Brain pericyte (primary cell): ENCODE measurements around the gene ENOX1.
"Not testable (repeated sequence)": the region's sequence is repeated elsewhere in the genome, so short reads cannot be mapped to it uniquely, and the experiment has no call there.

Source experiments
- DNase-seq: peaks from one replicate; pipeline ENCODE4 v3.0.0-alpha.2; 2012; ENCODE audit warnings: low read depth, low spot score

Gene ENOX1

DNA sequence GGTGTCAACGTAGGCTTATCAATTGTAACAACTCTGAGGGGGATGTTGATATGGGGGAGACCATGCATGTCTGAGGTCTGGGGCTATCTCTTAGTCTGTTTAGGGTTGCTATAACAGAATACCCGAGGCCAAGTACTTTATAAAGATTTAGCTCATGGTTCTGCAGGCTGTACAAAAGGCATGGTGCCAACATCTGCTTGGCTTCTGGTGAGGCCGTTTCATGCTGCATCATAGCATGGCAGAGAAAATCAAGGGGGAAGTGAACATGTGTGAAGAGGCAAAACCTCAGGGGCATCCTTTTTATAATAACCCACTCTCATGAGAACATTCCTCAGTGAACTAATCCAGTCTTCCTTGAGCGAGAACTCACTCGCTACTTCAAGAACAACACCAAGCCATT is 353.8 kb downstream of the ENOX1 start:
- no peak for DNase-seq

GRCh38 chr13:43431841-43432240 is 354.9 kb downstream of the ENOX1 start:
- DNase-seq = no peak

DNA sequence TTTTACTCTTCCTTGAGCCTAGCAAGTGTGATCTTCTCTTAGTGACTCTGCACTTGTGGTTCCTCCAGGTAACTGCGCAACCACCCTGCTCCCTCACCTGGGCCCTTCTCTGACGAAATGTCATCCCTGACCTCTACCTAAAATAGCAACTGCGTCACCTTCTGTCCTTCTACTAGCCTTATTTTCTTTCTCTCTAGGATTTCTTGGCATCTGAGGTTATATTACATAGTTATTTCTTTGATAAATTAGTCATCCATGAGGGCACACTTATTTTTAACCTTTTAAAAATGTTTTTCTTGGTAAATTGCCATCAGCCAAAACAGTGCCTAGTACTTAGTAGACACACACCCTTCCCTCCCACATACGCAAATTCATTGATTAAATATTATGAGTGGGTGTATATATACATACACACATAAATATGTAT is 355.5 kb downstream of the ENOX1 start:
- no peak for DNase-seq

- DNase-seq = no peak
These were observed 358.1 kb downstream of the ENOX1 start for GRCh38 chr13:43428545-43429296.

DNA sequence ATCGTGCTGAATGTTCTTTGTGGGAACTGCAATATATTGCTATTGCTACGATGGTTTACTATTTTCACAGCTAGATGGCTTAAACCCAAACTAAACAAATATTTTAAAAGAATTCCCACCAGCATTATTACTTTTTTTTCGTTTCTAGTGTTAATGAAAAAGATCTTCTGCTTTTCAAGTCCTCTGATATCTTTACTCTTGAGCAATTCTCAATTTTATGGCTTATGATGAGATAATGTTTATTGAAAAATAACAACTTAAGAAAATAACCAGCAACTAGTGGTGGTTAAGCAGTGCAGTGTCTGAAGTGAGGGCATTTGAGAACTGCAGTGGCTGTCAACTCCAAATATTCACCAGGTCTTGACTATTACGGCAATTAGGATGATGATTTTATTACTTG is 360.4 kb downstream of the ENOX1 start:
- DNase-seq = no peak

- DNase-seq = no peak
These were observed 361.5 kb downstream of the ENOX1 start for GRCh38 chr13:43425234-43425633.

DNA sequence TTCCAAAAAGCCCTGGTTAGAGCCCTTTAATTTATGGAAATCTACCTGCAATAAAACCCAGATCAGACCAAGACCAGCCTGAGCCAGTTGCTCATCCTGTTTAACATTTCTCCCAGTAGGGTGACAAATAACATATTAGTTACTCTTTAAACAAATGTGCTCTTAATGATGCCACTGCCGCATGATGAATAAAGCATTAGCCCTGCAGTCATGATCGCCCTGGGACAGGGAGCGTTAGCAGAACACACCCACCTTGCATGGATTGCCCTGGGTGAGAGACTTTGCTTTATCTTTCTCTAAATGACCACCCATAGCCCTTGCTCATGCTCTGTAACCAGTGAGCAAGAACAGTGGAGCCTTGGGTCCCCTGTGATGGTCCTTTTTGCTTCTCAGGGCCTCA is 362.4 kb downstream of the ENOX1 start:
- no peak for DNase-seq

GRCh38 chr13:43422116-43422515 is 364.7 kb downstream of the ENOX1 start:
- DNase-seq = no peak

GRCh38 chr13:43416842-43417241 is 369.9 kb downstream of the ENOX1 start:
- DNase-seq = not testable (repeated sequence)

- DNase-seq = not testable (repeated sequence)
These were observed 370.4 kb downstream of the ENOX1 start for GRCh38 chr13:43416408-43416807.

DNA sequence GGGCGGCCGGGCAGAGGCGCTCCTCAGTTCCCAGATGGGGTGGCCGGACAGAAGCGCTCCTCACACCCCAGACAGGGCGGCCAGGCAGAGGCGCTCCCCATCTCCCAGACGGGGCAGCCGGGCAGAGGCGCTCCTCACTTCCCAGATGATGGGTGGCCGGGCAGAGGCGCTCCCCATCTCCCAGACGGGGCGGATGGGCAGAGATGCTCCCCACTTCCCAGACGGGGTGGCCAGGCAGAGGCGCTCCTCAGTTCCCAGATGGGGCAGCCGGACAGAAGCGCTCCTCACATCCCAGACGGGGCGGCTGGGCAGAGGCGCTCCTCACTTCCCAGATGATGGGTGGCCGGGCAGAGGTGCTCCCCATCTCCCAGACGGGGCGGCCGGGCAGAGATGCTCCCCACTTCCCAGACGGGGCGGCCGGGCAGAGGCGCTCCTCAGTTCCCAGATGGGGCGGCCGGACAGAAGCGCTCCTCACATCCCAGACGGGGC is 370.8 kb downstream of the ENOX1 start:
- DNase-seq = not testable (repeated sequence)

DNA sequence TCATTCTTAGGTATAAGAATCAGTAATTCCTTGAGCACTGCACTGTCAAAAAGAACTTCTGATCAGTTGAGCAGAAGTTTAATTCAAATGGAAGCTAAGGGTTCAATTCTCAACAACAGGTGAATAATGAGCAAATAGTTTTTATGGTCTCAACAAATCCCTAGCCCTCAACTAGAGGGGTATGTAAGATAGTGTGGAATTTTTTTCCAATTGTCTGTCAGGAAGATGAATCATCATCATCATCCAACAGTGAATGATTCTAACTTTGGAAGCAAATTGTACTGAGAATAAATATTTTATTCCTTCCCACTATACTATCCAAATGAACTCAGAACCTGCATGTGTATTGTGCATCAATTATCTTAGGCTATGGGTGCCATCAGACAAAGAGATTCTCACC is 372.7 kb downstream of the ENOX1 start:
- DNase-seq = no peak

DNA sequence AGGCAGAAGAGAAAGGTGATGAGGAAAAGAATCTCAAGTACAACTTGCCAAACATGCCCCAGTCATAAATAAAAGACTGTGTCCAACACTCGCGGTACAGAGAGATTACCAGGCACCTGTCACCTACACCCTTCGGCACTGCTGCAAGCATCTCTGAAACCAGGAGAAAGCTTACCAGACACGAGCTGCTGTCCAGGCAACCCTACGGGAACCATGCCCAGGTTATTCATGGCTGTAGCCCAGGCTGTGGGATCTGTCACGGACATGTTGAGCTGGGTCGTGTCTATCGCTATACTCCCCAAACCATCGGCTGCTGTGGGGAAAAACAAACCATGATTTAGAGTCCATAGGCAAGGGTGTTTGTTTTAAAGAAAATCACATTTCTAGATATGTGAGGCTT is 375.0 kb downstream of the ENOX1 start:
- DNase-seq = no peak

DNA sequence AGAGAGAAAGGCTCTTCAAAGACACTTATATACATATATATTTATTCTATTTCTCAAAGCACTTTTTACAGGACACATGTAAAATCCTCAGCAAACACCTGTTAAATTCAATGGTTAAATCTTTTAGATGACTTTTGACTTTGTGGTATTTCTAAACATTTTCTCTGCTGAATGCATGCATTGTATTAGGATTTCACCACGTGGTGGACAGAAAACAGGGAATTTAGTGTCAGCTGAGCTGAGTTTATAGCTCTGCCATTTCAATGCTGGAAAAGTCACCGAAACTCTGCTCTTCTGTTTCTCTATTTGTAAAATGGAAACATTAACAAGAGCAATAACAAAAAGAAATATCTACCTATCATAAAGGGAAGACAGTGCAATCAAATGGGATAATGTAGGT is 375.6 kb downstream of the ENOX1 start:
- DNase-seq = no peak

DNA sequence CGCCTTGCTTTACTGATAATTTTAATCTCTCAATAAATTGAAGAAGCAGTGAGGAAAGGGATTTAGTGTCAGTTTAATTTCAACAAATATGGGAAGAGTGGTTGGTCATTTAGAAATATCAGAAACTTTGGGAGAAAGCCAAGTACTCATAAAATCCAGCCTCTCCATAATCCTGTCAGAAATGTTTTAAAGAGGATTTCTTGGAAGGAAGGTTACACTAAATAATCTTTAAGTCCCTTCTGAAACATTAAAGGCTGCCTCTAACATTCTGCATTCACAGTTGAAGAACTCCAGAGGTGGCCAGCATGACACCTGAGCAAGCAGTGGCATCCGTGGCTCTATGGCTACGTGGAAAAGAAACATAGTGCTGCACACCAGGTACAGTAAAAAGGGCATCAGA is 378.5 kb downstream of the ENOX1 start:
- no peak for DNase-seq

GRCh38 chr13:43407023-43407581 is 379.7 kb downstream of the ENOX1 start:
- no peak for DNase-seq

DNA sequence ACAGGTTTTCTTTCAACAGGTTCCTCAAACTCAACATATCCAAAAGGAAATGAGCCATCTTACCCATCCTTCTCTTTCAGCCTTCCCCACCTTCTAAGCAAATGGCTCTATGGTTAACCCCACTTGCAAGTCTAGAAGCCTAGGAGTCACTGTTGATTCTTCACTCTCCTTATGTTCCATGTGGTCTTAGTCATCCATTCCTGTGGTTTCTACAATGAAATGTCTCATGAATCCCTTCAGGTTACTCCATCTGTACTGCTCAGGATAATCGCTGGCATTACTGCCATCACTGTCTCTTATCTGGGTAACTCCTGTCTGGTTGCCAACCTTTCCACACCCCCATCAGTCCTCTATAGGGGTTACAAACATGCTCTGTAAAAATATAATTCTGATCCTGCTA is 381.3 kb downstream of the ENOX1 start:
- no peak for DNase-seq

DNA sequence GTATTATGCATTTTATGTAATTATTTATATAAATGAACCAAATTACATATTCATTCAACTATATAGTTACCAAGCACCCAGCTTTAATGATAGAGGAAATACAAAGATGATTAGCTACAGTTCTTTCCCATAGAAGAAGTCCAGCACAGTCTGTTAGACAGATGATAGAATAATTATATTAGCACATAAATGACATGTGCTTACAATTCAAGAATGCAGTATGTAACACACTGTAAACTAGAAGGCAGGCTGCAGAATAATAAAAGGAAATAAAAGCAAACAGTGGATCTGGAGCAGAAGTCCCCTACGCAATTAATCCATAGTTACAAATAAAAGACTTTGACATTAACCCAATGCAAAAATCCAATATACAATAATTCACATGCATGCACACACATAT is 384.4 kb downstream of the ENOX1 start:
- no peak for DNase-seq

DNA sequence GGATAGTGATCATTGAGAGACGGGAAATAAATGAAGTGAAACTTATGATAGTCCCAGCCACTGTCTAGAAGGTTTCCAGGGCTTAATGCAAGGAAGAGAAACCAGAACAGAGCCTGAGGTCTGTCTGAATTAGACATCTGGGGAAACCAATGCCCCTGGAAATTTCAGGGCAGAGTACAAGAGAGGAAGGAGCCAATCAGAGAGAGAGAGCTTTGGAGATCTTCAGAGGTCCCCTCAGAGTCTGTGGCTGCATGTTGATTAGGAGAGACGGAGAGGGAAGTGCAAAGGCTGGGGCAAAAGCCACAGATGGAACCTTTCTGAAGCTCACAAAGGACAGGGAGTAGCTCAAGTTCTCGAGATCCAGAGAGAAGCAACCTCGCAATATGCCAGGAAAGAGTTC is 385.4 kb downstream of the ENOX1 start:
- no peak for DNase-seq

DNA sequence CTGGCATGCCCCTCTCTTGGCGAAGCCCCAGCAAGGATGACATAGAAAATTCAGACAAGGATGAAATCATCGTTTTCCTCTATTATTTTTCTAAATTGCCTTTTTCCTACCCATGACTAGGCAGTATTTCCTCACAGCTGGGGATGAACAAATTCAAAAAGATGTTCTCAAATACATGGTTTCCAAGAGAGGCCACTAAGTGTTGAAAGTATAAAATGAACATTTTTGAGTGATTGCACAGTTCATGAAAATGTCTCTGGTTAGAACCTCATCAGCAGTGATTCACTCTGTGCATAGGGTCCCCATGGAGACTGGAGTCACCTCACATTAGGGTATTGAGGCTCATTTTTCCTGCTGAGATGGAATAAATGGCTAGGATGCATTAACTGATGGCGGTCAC is 389.7 kb downstream of the ENOX1 start:
- DNase-seq = no peak

DNA sequence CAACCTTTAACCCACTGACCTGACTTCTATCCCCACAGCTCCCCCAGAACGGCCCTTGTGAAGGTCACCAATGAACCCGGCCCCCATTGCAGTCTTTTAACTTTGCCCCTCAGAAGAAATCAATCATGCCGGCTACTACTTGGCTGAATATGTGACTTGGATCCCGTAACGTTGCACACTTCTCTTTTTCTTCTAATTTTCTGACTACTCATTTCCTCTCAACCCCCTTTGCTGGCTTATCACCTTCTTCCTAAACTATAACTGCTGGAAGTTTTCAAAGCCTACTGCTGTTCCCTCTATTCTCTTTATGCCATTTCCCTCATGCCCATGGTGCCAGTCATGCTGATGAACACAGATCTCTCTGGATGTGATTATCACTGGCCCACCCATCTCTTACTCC is 395.7 kb downstream of the ENOX1 start:
- no peak for DNase-seq

- DNase-seq = no peak
These were observed 396.2 kb downstream of the ENOX1 start for GRCh38 chr13:43390619-43391018.

- DNase-seq = no peak
These were observed 396.8 kb downstream of the ENOX1 start for GRCh38 chr13:43389983-43390382.
